Keratinocyte (primary cell): Measurements from ENCODE around the gene ATP4A.

ENCODE experiments used
- CTCF ChIP-seq, 3 experiments: IDR thresholded peaks in 1 of 3; conservative IDR thresholded peaks in 1 of 3; optimal IDR thresholded peaks in 1 of 3; 2 replicates in 2 of 3; 3 replicates in 1 of 3; pipeline versions ENCODE3 to v1.5.1; 2011; ENCODE audit warnings: low read length in 3 of 3, mild to moderate bottlenecking in 3 of 3, moderate library complexity in 2 of 3, control low read depth in 1 of 3, inconsistent platforms in 1 of 3; ENCODE audit not compliant: insufficient read depth in 2 of 3; ENCODE audit errors: extremely low read depth in 1 of 3
- EZH2 ChIP-seq: IDR thresholded peaks from one replicate; pipeline ENCODE4 v1.6.1; 2012; ENCODE audit warnings: inconsistent platforms, mild to moderate bottlenecking, low read length, moderate library complexity

- no peak for TF ChIP-seq CTCF (optimal IDR thresholded peaks at IDR 0.05 in 1 of 3, IDR thresholded peaks at IDR 0.05 in 1 of 3, conservative IDR thresholded peaks at IDR 0.05 in 1 of 3; ENCODE audit: extremely low read depth in 1 of 3, insufficient read depth in 2 of 3, low read length in 3 of 3)
- no peak for TF ChIP-seq EZH2
Observed at GRCh38 chr19:35506011-35506410, 57.4 kb downstream of the ATP4A start.
